Mesendoderm (in vitro differentiated cells): ENCODE results near the gene CDKL5.

Experiments used
- DNase-seq: peaks from one replicate; pipeline ENCODE4 v3.0.0; 2013
- H2AK5ac ChIP-seq: 2 replicates; pipeline ENCODE4 v1.6.1; 2013; ENCODE audit warnings: low read length, inconsistent platforms
- H2BK120ac ChIP-seq: 2 replicates; pipeline ENCODE4 v1.6.1; 2013; ENCODE audit warnings: low read depth, mild to moderate bottlenecking, low read length, moderate library complexity, mixed read lengths
- H2BK15ac ChIP-seq: replicated peaks from 2 replicates; pipeline ENCODE4 v1.6.1; 2013; ENCODE audit warnings: low read depth, mild to moderate bottlenecking, moderate library complexity
- H2BK5ac ChIP-seq: 2 replicates; pipeline ENCODE4 v1.6.1; 2013; ENCODE audit warnings: low read length, inconsistent platforms
- H3K18ac ChIP-seq: 2 replicates; pipeline ENCODE4 v1.6.1; 2013; ENCODE audit warnings: mild to moderate bottlenecking, low read length, mixed read lengths
- H3K23ac ChIP-seq: one replicate; pipeline ENCODE4 v1.6.1; 2013; ENCODE audit warnings: low read length
- H3K27ac ChIP-seq: 2 replicates; pipeline ENCODE4 v1.5.1; 2013; ENCODE audit warnings: low read depth, mild to moderate bottlenecking, inconsistent platforms, low read length, moderate library complexity
- H3K27me3 ChIP-seq: 2 replicates; pipeline ENCODE4 v1.6.1; 2013; ENCODE audit warnings: low read length, control low read depth, mild to moderate bottlenecking, inconsistent platforms; ENCODE audit not compliant: insufficient read depth, poor library complexity
- H3K36me3 ChIP-seq: 2 replicates; pipeline ENCODE4 v1.6.1; 2013; ENCODE audit warnings: low read length, inconsistent platforms; ENCODE audit not compliant: control insufficient read depth, insufficient read depth
- H3K4ac ChIP-seq: one replicate; pipeline ENCODE4 v1.6.1; 2013; ENCODE audit warnings: low read depth, mild to moderate bottlenecking, low read length, moderate library complexity
- H3K4me1 ChIP-seq: 2 replicates; pipeline ENCODE4 v1.6.1; 2013; ENCODE audit warnings: low read depth, low read length, inconsistent platforms; ENCODE audit not compliant: control insufficient read depth
- H3K4me2 ChIP-seq: 2 replicates; pipeline ENCODE4 v1.6.1; 2013; ENCODE audit warnings: low read length
- H3K4me3 ChIP-seq: 2 replicates; pipeline ENCODE4 v1.5.1; 2013; ENCODE audit warnings: mild to moderate bottlenecking, low read length
- H3K56ac ChIP-seq: one replicate; pipeline ENCODE4 v1.6.1; 2013; ENCODE audit warnings: low read length
- H3K79me1 ChIP-seq: 2 replicates; pipeline ENCODE4 v1.6.1; 2013; ENCODE audit warnings: low read length, inconsistent platforms
- H3K79me2 ChIP-seq: 2 replicates; pipeline ENCODE4 v1.6.1; 2013; ENCODE audit warnings: mild to moderate bottlenecking, low read length; ENCODE audit not compliant: control insufficient read depth, insufficient read depth
- H3K9ac ChIP-seq: 2 replicates; pipeline ENCODE4 v1.6.1; 2013; ENCODE audit warnings: low read length, inconsistent platforms
- H4K5ac ChIP-seq: one replicate; pipeline ENCODE4 v1.6.1; 2013; ENCODE audit warnings: low read length
- H4K8ac ChIP-seq: one replicate; pipeline ENCODE4 v1.6.1; 2013; ENCODE audit warnings: low read depth, mild to moderate bottlenecking, control low read depth, low read length, moderate library complexity
- WGBS: extraction: QIAGEN DNeasy Blood & Tissue Kit; methylation state at CpG from one replicate; pipeline ENCODE4 v1.1.7; 2013; ENCODE audit warnings: low lambda C conversion rate, missing lambda C conversion rate; ENCODE audit not compliant: insufficient coverage; ENCODE audit errors: extremely low coverage; 5-methylcytosine and 5-hydroxymethylcytosine counted together

Gene CDKL5

GRCh38 chrX:18401848-18402213 is 23.6 kb upstream of the CDKL5 start:
- DNase-seq: no peak
- H3K9ac ChIP-seq: no peak overlapping the region
- H3K79me1 ChIP-seq: no peaks in the 10 kb centered on the region
- H3K79me2 ChIP-seq: no peaks in the 10 kb centered on the region
- H3K4me2 ChIP-seq: no peak overlapping the region
- H2AK5ac ChIP-seq: no peak overlapping the region
- no peak overlapping the region for H3K23ac ChIP-seq
- no peak overlapping the region for H3K18ac ChIP-seq
- no peaks in the 10 kb centered on the region for H3K4me1 ChIP-seq
- no peak overlapping the region for H3K27ac ChIP-seq
- no peaks in the 10 kb centered on the region for H3K27me3 ChIP-seq
- H2BK120ac ChIP-seq: no peak overlapping the region
- H3K56ac ChIP-seq: no peak overlapping the region
- WGBS: no CpG with 5 or more reads among the region's 4 CpGs
- H2BK15ac ChIP-seq: no peak overlapping the region
- no peaks in the 10 kb centered on the region for H3K36me3 ChIP-seq
- H3K4ac ChIP-seq: no peak overlapping the region
- H4K8ac ChIP-seq: no peak overlapping the region
- H3K4me3 ChIP-seq: no peak overlapping the region
- no peak overlapping the region for H4K5ac ChIP-seq
- no peak overlapping the region for H2BK5ac ChIP-seq

- no peak overlapping the region for H3K56ac ChIP-seq
- no CpG with 5 or more reads among the region's 8 CpGs for WGBS
- no peaks in the 10 kb centered on the region for H3K27me3 ChIP-seq
- H3K36me3 ChIP-seq: no peaks in the 10 kb centered on the region
- no peak overlapping the region for H2BK120ac ChIP-seq
- no peak overlapping the region for H4K8ac ChIP-seq
- no peak overlapping the region for H3K23ac ChIP-seq
- no peak overlapping the region for H3K18ac ChIP-seq
- no peak overlapping the region for H3K9ac ChIP-seq
- no peaks in the 10 kb centered on the region for H3K79me1 ChIP-seq
- H3K79me2 ChIP-seq: no peaks in the 10 kb centered on the region
- no peak overlapping the region for H2AK5ac ChIP-seq
- H3K4me1 ChIP-seq: no peaks in the 10 kb centered on the region
- H3K4me2 ChIP-seq: no peak overlapping the region
- no peak overlapping the region for H2BK5ac ChIP-seq
- H3K4ac ChIP-seq: no peak overlapping the region
- no peak overlapping the region for H3K27ac ChIP-seq
- no peak for DNase-seq
- no peak overlapping the region for H3K4me3 ChIP-seq
- H2BK15ac ChIP-seq: no peak overlapping the region
- no peak overlapping the region for H4K5ac ChIP-seq
Measured at GRCh38 chrX:18406531-18407266, 18.7 kb upstream of the CDKL5 start.

GRCh38 chrX:18410038-18410437 is 15.4 kb upstream of the CDKL5 start:
- no peak overlapping the region for H2BK15ac ChIP-seq
- H2AK5ac ChIP-seq: no peak overlapping the region
- no peaks in the 10 kb centered on the region for H3K79me2 ChIP-seq
- H3K36me3 ChIP-seq: no peaks in the 10 kb centered on the region
- no peaks in the 10 kb centered on the region for H3K4me1 ChIP-seq
- no peaks in the 10 kb centered on the region for H3K79me1 ChIP-seq
- no peak overlapping the region for H2BK5ac ChIP-seq
- H3K4ac ChIP-seq: no peak overlapping the region
- H3K18ac ChIP-seq: no peak overlapping the region
- H3K4me3 ChIP-seq: no peak overlapping the region
- no peak overlapping the region for H3K23ac ChIP-seq
- peak; percentile 46 for DNase-seq
- no peak overlapping the region for H4K5ac ChIP-seq
- H4K8ac ChIP-seq: no peak overlapping the region
- no peak overlapping the region for H3K27ac ChIP-seq
- no peak overlapping the region for H2BK120ac ChIP-seq
- no peak overlapping the region for H3K4me2 ChIP-seq
- WGBS: no CpG with 5 or more reads among the region's 5 CpGs
- no peak overlapping the region for H3K9ac ChIP-seq
- H3K56ac ChIP-seq: no peak overlapping the region
- no peaks in the 10 kb centered on the region for H3K27me3 ChIP-seq

- no peak for DNase-seq
- H3K4me2 ChIP-seq: no peak overlapping the region
- no peaks in the 10 kb centered on the region for H3K79me1 ChIP-seq
- no peak overlapping the region for H3K4ac ChIP-seq
- H4K8ac ChIP-seq: no peak overlapping the region
- H2BK5ac ChIP-seq: no peak overlapping the region
- H3K18ac ChIP-seq: no peak overlapping the region
- no peak overlapping the region for H3K27ac ChIP-seq
- H3K36me3 ChIP-seq: no peaks in the 10 kb centered on the region
- no peak overlapping the region for H3K9ac ChIP-seq
- H2BK15ac ChIP-seq: no peak overlapping the region
- H4K5ac ChIP-seq: no peak overlapping the region
- no peak overlapping the region for H2AK5ac ChIP-seq
- no peak overlapping the region for H3K56ac ChIP-seq
- no peak overlapping the region for H3K4me3 ChIP-seq
- H3K23ac ChIP-seq: no peak overlapping the region
- no peaks in the 10 kb centered on the region for H3K27me3 ChIP-seq
- H2BK120ac ChIP-seq: no peak overlapping the region
- H3K79me2 ChIP-seq: no peaks in the 10 kb centered on the region
- no peaks in the 10 kb centered on the region for H3K4me1 ChIP-seq
Measured at GRCh38 chrX:18415386-18415785, 10.0 kb upstream of the CDKL5 start.

GRCh38 chrX:18422325-18422724 is 3.1 kb upstream of the CDKL5 start:
- Histone ChIP-seq H3K56ac (no peak overlapping the region), H2BK5ac (no peak overlapping the region), H3K79me1 (no peaks in the 10 kb centered on the region), H2AK5ac (no peak overlapping the region), H3K4me1 (no peaks in the 10 kb centered on the region), H3K4me3 (no peak overlapping the region), H3K18ac (no peak overlapping the region), H3K4me2 (no peak overlapping the region), H3K79me2 (no peaks in the 10 kb centered on the region), H3K27me3 (no peaks in the 10 kb centered on the region), H3K4ac (no peak overlapping the region), H3K36me3 (no peaks in the 10 kb centered on the region), H4K8ac (no peak overlapping the region), H2BK15ac (no peak overlapping the region), H2BK120ac (no peak overlapping the region), H3K9ac (no peak overlapping the region), H3K23ac (no peak overlapping the region), H3K27ac (no peak overlapping the region), H4K5ac (no peak overlapping the region)
- no peak for DNase-seq
- WGBS: no CpG with 5 or more reads among the region's 5 CpGs

GRCh38 chrX:18422886-18423285 is 2.5 kb upstream of the CDKL5 start:
- no peak overlapping the region for H3K18ac ChIP-seq
- no peak overlapping the region for H3K4me2 ChIP-seq
- no peaks in the 10 kb centered on the region for H3K79me2 ChIP-seq
- H3K4me3 ChIP-seq: no peak overlapping the region
- H3K23ac ChIP-seq: no peak overlapping the region
- no peak overlapping the region for H2BK15ac ChIP-seq
- WGBS: no CpG with 5 or more reads among the region's 4 CpGs
- no peak overlapping the region for H4K8ac ChIP-seq
- no peak overlapping the region for H4K5ac ChIP-seq
- no peak overlapping the region for H3K27ac ChIP-seq
- no peak overlapping the region for H2BK120ac ChIP-seq
- no peak overlapping the region for H2AK5ac ChIP-seq
- H3K79me1 ChIP-seq: no peaks in the 10 kb centered on the region
- no peak overlapping the region for H3K4ac ChIP-seq
- H3K4me1 ChIP-seq: no peaks in the 10 kb centered on the region
- no peak overlapping the region for H2BK5ac ChIP-seq
- no peaks in the 10 kb centered on the region for H3K36me3 ChIP-seq
- H3K27me3 ChIP-seq: no peaks in the 10 kb centered on the region
- no peak overlapping the region for H3K9ac ChIP-seq
- no peak overlapping the region for H3K56ac ChIP-seq
- DNase-seq: no peak
